Lower lobe of right lung (tissue), 2 donors: ENCODE measurements around the gene DDHD1. TPM values are rescaled to one million over a fixed set of nuclear protein-coding genes. Genes with fewer than 3 reads are reported as not detected.

ENCODE experiments used
- ATAC-seq, 2 donors: fragments of 200-7000 bp; cut with Tn5 transposase; one replicate each; pipeline ENCODE4 v1.9.1; 2020 to 2022; ENCODE audit warnings: mild to moderate bottlenecking in 2 of 2, moderate library complexity in 2 of 2
- DNase-seq: peaks from one replicate; pipeline ENCODE4 v3.0.0-alpha.2; 2020
- H3K27ac ChIP-seq: fragments of 200-600 bp; one replicate; pipeline ENCODE4 v1.8.0; 2022
- H3K27me3 ChIP-seq: fragments of 200-600 bp; one replicate; pipeline ENCODE4 v1.8.0; 2022; ENCODE audit warnings: low read depth
- H3K36me3 ChIP-seq: fragments of 200-600 bp; one replicate; pipeline ENCODE4 v1.8.0; 2022; ENCODE audit warnings: mild to moderate bottlenecking
- H3K4me1 ChIP-seq: fragments of 200-600 bp; one replicate; pipeline ENCODE4 v1.8.0; 2022
- H3K4me3 ChIP-seq: fragments of 200-600 bp; one replicate; pipeline ENCODE4 v1.8.0; 2022; ENCODE audit warnings: mild to moderate bottlenecking
- H3K9me3 ChIP-seq: fragments of 200-600 bp; one replicate; pipeline ENCODE4 v1.8.0; 2022
- CTCF ChIP-seq: fragments of 200-600 bp; IDR thresholded peaks from one replicate; pipeline ENCODE4 v1.8.0; 2022; ENCODE audit warnings: antibody characterized with exemption, mild to moderate bottlenecking
- intact Hi-C: fragments of 100-400 bp; cut with DNase I; formaldehyde crosslinking; loops from one replicate; pipeline ENCODE4 v1.11.0; 2022
- total RNA-seq: library from RNA; stranded (reverse); fragmentation: NEBNext Ultra II Directional; extraction: Animal tissue kit (Norgen Biotek cat#: 25700); gene quantifications from one replicate; pipeline ENCODE4 v1.2.1, GENCODE V29; 2021
- donor health status: DM: no; HTN: yes; CAD: no; lungs with severe emphysema.

DDHD1 gene
- total RNA-seq, 1 donor from 2014 or later = 32.6 TPM

GRCh38 chr14:53043027-53043581 is 110.0 kb downstream of the DDHD1 start:
- peaks cover 10% of the 10 kb centered on the region for H3K4me1 ChIP-seq
- DNase-seq (no peak), ATAC-seq (no peak)
- no peak for TF ChIP-seq CTCF
- no peaks in the 10 kb centered on the region for H3K36me3 ChIP-seq
- intact Hi-C loops = no loop called here
- peak overlapping the region; percentile 46 for H3K27ac ChIP-seq
- no peaks in the 10 kb centered on the region for H3K27me3 ChIP-seq
- peak overlapping the region; percentile 0 for H3K4me3 ChIP-seq
- no peaks in the 10 kb centered on the region for H3K9me3 ChIP-seq

GRCh38 chr14:53042480-53042879 is 110.6 kb downstream of the DDHD1 start:
- Histone ChIP-seq H3K4me3 (peak overlapping the region; percentile 0), H3K36me3 (no peaks in the 10 kb centered on the region), H3K9me3 (no peaks in the 10 kb centered on the region), H3K27me3 (no peaks in the 10 kb centered on the region), H3K4me1 (peaks cover 10% of the 10 kb centered on the region), H3K27ac (peak overlapping the region; percentile 46)
- ATAC-seq (peak in 1 of 2 donors; percentile 28), DNase-seq (no peak)
- intact Hi-C loops = no loop called here
- no peak for TF ChIP-seq CTCF

- Histone ChIP-seq H3K27ac (no peak overlapping the region), H3K36me3 (no peaks in the 10 kb centered on the region), H3K4me1 (peaks cover 14% of the 10 kb centered on the region), H3K9me3 (no peaks in the 10 kb centered on the region), H3K27me3 (no peaks in the 10 kb centered on the region), H3K4me3 (no peak overlapping the region)
- no peak for DNase-seq
- intact Hi-C loops = no loop called here
- TF ChIP-seq CTCF = no peak
- no peak for ATAC-seq
These were observed 112.1 kb downstream of the DDHD1 start for GRCh38 chr14:53041067-53041466.

- H3K4me1 ChIP-seq = peaks cover 22% of the 10 kb centered on the region
- no peaks in the 10 kb centered on the region for H3K9me3 ChIP-seq
- no peak for DNase-seq
- intact Hi-C loops = no loop called here
- no peak overlapping the region for H3K27ac ChIP-seq
- no peak for TF ChIP-seq CTCF
- no peak for ATAC-seq
- H3K4me3 ChIP-seq = no peak overlapping the region
- H3K27me3 ChIP-seq = no peaks in the 10 kb centered on the region
- H3K36me3 ChIP-seq = no peaks in the 10 kb centered on the region
These were observed 114.5 kb downstream of the DDHD1 start for GRCh38 chr14:53038629-53039028.

GRCh38 chr14:53037016-53037415 is 116.1 kb downstream of the DDHD1 start:
- H3K27ac ChIP-seq = no peak overlapping the region
- no peak for TF ChIP-seq CTCF
- DNase-seq = no peak

More at GRCh38 chr14:53037016-53037415, 116.1 kb downstream of the DDHD1 start:
- H3K4me3 ChIP-seq = no peak overlapping the region
- peaks cover 24% of the 10 kb centered on the region for H3K4me1 ChIP-seq
- no peaks in the 10 kb centered on the region for H3K27me3 ChIP-seq
- ATAC-seq = no peak
- no peaks in the 10 kb centered on the region for H3K9me3 ChIP-seq
- H3K36me3 ChIP-seq = no peaks in the 10 kb centered on the region
- intact Hi-C loops = no loop called here
